CD8-positive, alpha-beta memory T cell (primary cell): ENCODE results near the gene BCAT1. TPM values are rescaled to one million over a fixed set of nuclear protein-coding genes. Genes with fewer than 3 reads are reported as not detected.

Experiments used
- CTCF ChIA-PET: fragments of 350-600 bp; sonication (Branson Sonifier 250); formaldehyde crosslinking; loops from one replicate; lab custom pipeline; 2021; ENCODE audit warnings: antibody characterized with exemption; lab: Charles Lee
- POLR2A ChIA-PET: fragments of 350-600 bp; sonication (Branson Sonifier 250); formaldehyde crosslinking; loops from one replicate; lab custom pipeline; 2021; ENCODE audit warnings: antibody characterized with exemption; lab: Charles Lee
- DNase-seq, 5 donors: peaks; one replicate each; pipeline versions ENCODE4 v3.0.0 to v3.0.0-alpha.2; 2020 to 2022; ENCODE audit warnings: mixed read lengths in 1 of 5
- H3K27ac ChIP-seq: one replicate; pipeline ENCODE4 v1.7.0; 2013; ENCODE audit warnings: low read depth, mild to moderate bottlenecking, low read length, moderate library complexity
- H3K27me3 ChIP-seq: 2 replicates; pipeline ENCODE4 v1.7.0; 2013; ENCODE audit warnings: low read length, mild to moderate bottlenecking; ENCODE audit not compliant: insufficient read depth, poor library complexity, severe bottlenecking
- H3K36me3 ChIP-seq: 2 replicates; pipeline ENCODE4 v1.7.0; 2013; ENCODE audit warnings: mild to moderate bottlenecking, low read length, moderate library complexity; ENCODE audit not compliant: insufficient read depth
- H3K4me1 ChIP-seq: 2 replicates; pipeline ENCODE4 v1.7.0; 2013; ENCODE audit warnings: mild to moderate bottlenecking, low read length, moderate library complexity; ENCODE audit not compliant: insufficient read depth
- H3K4me3 ChIP-seq: 2 replicates; pipeline ENCODE4 v1.7.0; 2013; ENCODE audit warnings: mild to moderate bottlenecking, low read length
- H3K9me3 ChIP-seq: 2 replicates; pipeline ENCODE4 v1.7.0; 2013; ENCODE audit warnings: mild to moderate bottlenecking, low read length
- H3K27ac Mint-ChIP-seq, 8 donors: one replicate each; pipeline ENCODE4 v1.8.0; 2020 to 2021; ENCODE audit warnings: mixed read lengths in 8 of 8, mild to moderate bottlenecking in 6 of 8, inconsistent platforms in 3 of 8, moderate library complexity in 3 of 8
- H3K27me3 Mint-ChIP-seq, 2 donors: one replicate each; pipeline ENCODE4 v1.8.0; 2020 to 2021; ENCODE audit warnings: mixed read lengths in 2 of 2, mild to moderate bottlenecking in 1 of 2, moderate library complexity in 1 of 2
- H3K36me3 Mint-ChIP-seq, 3 donors: one replicate each; pipeline ENCODE4 v1.8.0; 2020 to 2021; ENCODE audit warnings: mixed read lengths in 3 of 3, inconsistent platforms in 1 of 3, mild to moderate bottlenecking in 1 of 3
- H3K4me1 Mint-ChIP-seq, 3 donors: one replicate each; pipeline ENCODE4 v1.8.0; 2020 to 2021; ENCODE audit warnings: mixed read lengths in 3 of 3, inconsistent platforms in 1 of 3, mild to moderate bottlenecking in 1 of 3
- H3K4me3 Mint-ChIP-seq, 7 donors: one replicate each; pipeline ENCODE4 v1.8.0; 2020 to 2021; ENCODE audit warnings: mixed read lengths in 7 of 7, mild to moderate bottlenecking in 6 of 7, moderate library complexity in 4 of 7, inconsistent platforms in 2 of 7
- H3K9me3 Mint-ChIP-seq, 5 donors: one replicate each; pipeline ENCODE4 v1.8.0; 2020 to 2022; ENCODE audit warnings: mixed read lengths in 5 of 5, mild to moderate bottlenecking in 3 of 5, moderate library complexity in 2 of 5, inconsistent platforms in 1 of 5
- polyA plus RNA-seq: library from polyadenylated mRNA; unstranded; fragments of 300-500 nt; fragmentation: Illumina TruSeq; gene quantifications from one replicate; pipeline ENCODE4 v1.2.3, GENCODE V29; 2021
- total RNA-seq, 2 experiments: library from RNA; stranded (reverse); gene quantifications; one replicate each; pipeline ENCODE4 v1.2.3, GENCODE V29; 2021

The BCAT1 gene
- total and polyA plus RNA-seq, 3 experiments from 2014 or later = 0.58 to 26.5 (median 24.2) TPM

GRCh38 chr12:24846689-24847088 lies 102.2 kb downstream of the BCAT1 start:
- no peak overlapping the region for H3K4me3 Mint-ChIP-seq
- H3K27me3 ChIP-seq = no peaks in the 10 kb centered on the region
- CTCF ChIA-PET = no interaction called here
- no peaks in the 10 kb centered on the region for H3K9me3 Mint-ChIP-seq
- H3K27ac Mint-ChIP-seq = no peak overlapping the region
- POLR2A ChIA-PET = no interaction called here
- H3K4me1 ChIP-seq = no peaks in the 10 kb centered on the region
- H3K36me3 Mint-ChIP-seq = no peaks in the 10 kb centered on the region
- H3K4me3 ChIP-seq = no peak overlapping the region
- no peak overlapping the region for H3K27ac ChIP-seq
- H3K4me1 Mint-ChIP-seq = peaks cover 4 to 10% (median 9%) of the 10 kb centered on the region in 3 donors
- H3K27me3 Mint-ChIP-seq = peaks cover 4 to 10% of the 10 kb centered on the region in 2 donors
- H3K9me3 ChIP-seq = no peaks in the 10 kb centered on the region
- DNase-seq = no peak
- H3K36me3 ChIP-seq = no peaks in the 10 kb centered on the region

GRCh38 chr12:24845615-24846014 lies 103.3 kb downstream of the BCAT1 start:
- H3K27ac Mint-ChIP-seq = no peak overlapping the region
- Histone ChIP-seq H3K27ac (no peak overlapping the region), H3K9me3 (no peaks in the 10 kb centered on the region), H3K4me3 (no peak overlapping the region), H3K27me3 (no peaks in the 10 kb centered on the region), H3K4me1 (no peaks in the 10 kb centered on the region), H3K36me3 (no peaks in the 10 kb centered on the region)
- DNase-seq = no peak
- no peak overlapping the region for H3K4me3 Mint-ChIP-seq
- CTCF ChIA-PET = interaction anchor here (1.0 to 1.2 kb wide), 2 partner anchors 9 to 11 kb away, joined by 3 read pairs; no protein-coding TSS in a partner anchor
- H3K27me3 Mint-ChIP-seq = peaks cover 4 to 13% of the 10 kb centered on the region in 2 donors
- POLR2A ChIA-PET = no interaction called here
- no peaks in the 10 kb centered on the region for H3K36me3 Mint-ChIP-seq
- H3K4me1 Mint-ChIP-seq = peaks cover 4 to 10% (median 9%) of the 10 kb centered on the region in 3 donors
- no peaks in the 10 kb centered on the region for H3K9me3 Mint-ChIP-seq

- H3K27me3 Mint-ChIP-seq = peaks cover 13 to 19% of the 10 kb centered on the region in 2 donors
- H3K4me3 Mint-ChIP-seq = peak overlapping the region in 2 of 7 donors; percentile 44 to 73
- CTCF ChIA-PET = no interaction called here
- H3K27ac Mint-ChIP-seq = no peak overlapping the region
- POLR2A ChIA-PET = no interaction called here
- Histone ChIP-seq H3K27me3 (no peaks in the 10 kb centered on the region), H3K27ac (no peak overlapping the region), H3K4me1 (no peaks in the 10 kb centered on the region), H3K4me3 (no peak overlapping the region), H3K9me3 (no peaks in the 10 kb centered on the region), H3K36me3 (no peaks in the 10 kb centered on the region)
- no peaks in the 10 kb centered on the region for H3K9me3 Mint-ChIP-seq
- no peak for DNase-seq
- H3K4me1 Mint-ChIP-seq = peaks cover 16 to 29% (median 25%) of the 10 kb centered on the region in 3 donors
- no peaks in the 10 kb centered on the region for H3K36me3 Mint-ChIP-seq
Measured at GRCh38 chr12:24840046-24840800, 108.7 kb downstream of the BCAT1 start.

- Histone ChIP-seq H3K4me1 (no peaks in the 10 kb centered on the region), H3K36me3 (no peaks in the 10 kb centered on the region), H3K27me3 (no peaks in the 10 kb centered on the region), H3K4me3 (peak overlapping the region; percentile 38), H3K9me3 (no peaks in the 10 kb centered on the region), H3K27ac (no peak overlapping the region)
- ChIA-PET POLR2A (no interaction called here), CTCF (no interaction called here)
- peak overlapping the region in 3 of 8 donors; percentile 43 to 71 (median 58) for H3K27ac Mint-ChIP-seq
- no peaks in the 10 kb centered on the region for H3K9me3 Mint-ChIP-seq
- peaks cover 16 to 29% (median 25%) of the 10 kb centered on the region in 3 donors for H3K4me1 Mint-ChIP-seq
- peak in 2 of 5 donors; percentile 3 to 50 for DNase-seq
- H3K27me3 Mint-ChIP-seq = peaks cover 13 to 19% of the 10 kb centered on the region in 2 donors
- H3K4me3 Mint-ChIP-seq = peak overlapping the region in 6 of 7 donors; percentile 17 to 77 (median 72)
- no peaks in the 10 kb centered on the region for H3K36me3 Mint-ChIP-seq
Measured at GRCh38 chr12:24839268-24839791, 109.6 kb downstream of the BCAT1 start.

- Mint-ChIP-seq H3K27me3 (peaks cover 13 to 19% of the 10 kb centered on the region in 2 donors), H3K4me1 (peaks cover 16 to 29% (median 25%) of the 10 kb centered on the region in 3 donors), H3K4me3 (peak overlapping the region in 1 of 7 donors; percentile 2), H3K9me3 (no peaks in the 10 kb centered on the region), H3K27ac (no peak overlapping the region), H3K36me3 (no peaks in the 10 kb centered on the region)
- Histone ChIP-seq H3K9me3 (no peaks in the 10 kb centered on the region), H3K4me1 (no peaks in the 10 kb centered on the region), H3K27me3 (no peaks in the 10 kb centered on the region), H3K36me3 (no peaks in the 10 kb centered on the region), H3K27ac (no peak overlapping the region), H3K4me3 (no peak overlapping the region)
- DNase-seq = no peak
- CTCF ChIA-PET = interaction anchor here (1.2 to 1.3 kb wide), 2 partner anchors 9 to 14 kb away, joined by 3 read pairs; no protein-coding TSS in a partner anchor
- POLR2A ChIA-PET = interaction anchor here (0.6 kb wide), 1 partner anchor 57 kb away, joined by 5 read pairs; no protein-coding TSS in a partner anchor
Measured at GRCh38 chr12:24838531-24838950, 110.4 kb downstream of the BCAT1 start.

- no peaks in the 10 kb centered on the region for H3K9me3 Mint-ChIP-seq
- DNase-seq = no peak
- Histone ChIP-seq H3K9me3 (no peaks in the 10 kb centered on the region), H3K27me3 (no peaks in the 10 kb centered on the region), H3K27ac (no peak overlapping the region), H3K4me1 (no peaks in the 10 kb centered on the region), H3K36me3 (no peaks in the 10 kb centered on the region), H3K4me3 (no peak overlapping the region)
- H3K4me1 Mint-ChIP-seq = peaks cover 16 to 27% (median 25%) of the 10 kb centered on the region in 3 donors
- H3K27me3 Mint-ChIP-seq = peaks cover 9 to 10% of the 10 kb centered on the region in 2 donors
- ChIA-PET POLR2A (no interaction called here), CTCF (no interaction called here)
- H3K27ac Mint-ChIP-seq = no peak overlapping the region
- H3K4me3 Mint-ChIP-seq = no peak overlapping the region
- no peaks in the 10 kb centered on the region for H3K36me3 Mint-ChIP-seq
Measured at GRCh38 chr12:24835377-24835776, 113.5 kb downstream of the BCAT1 start.

GRCh38 chr12:24833513-24833912 lies 115.4 kb downstream of the BCAT1 start:
- no peaks in the 10 kb centered on the region for H3K27me3 ChIP-seq
- ChIA-PET POLR2A (no interaction called here), CTCF (no interaction called here)
- H3K27me3 Mint-ChIP-seq = peaks cover 0 to 3% of the 10 kb centered on the region in 2 donors
- no peak overlapping the region for H3K27ac ChIP-seq
- no peaks in the 10 kb centered on the region for H3K9me3 ChIP-seq
- H3K4me1 ChIP-seq = no peaks in the 10 kb centered on the region
- H3K4me3 Mint-ChIP-seq = no peak overlapping the region
- H3K36me3 ChIP-seq = no peaks in the 10 kb centered on the region
- H3K4me1 Mint-ChIP-seq = peaks cover 3 to 8% (median 7%) of the 10 kb centered on the region in 3 donors
- no peak overlapping the region for H3K27ac Mint-ChIP-seq
- DNase-seq = no peak
- H3K9me3 Mint-ChIP-seq = no peaks in the 10 kb centered on the region
- no peaks in the 10 kb centered on the region for H3K36me3 Mint-ChIP-seq
- no peak overlapping the region for H3K4me3 ChIP-seq
